ENCODE data around the gene MAPRE2. TPM values are rescaled to one million over a fixed set of nuclear protein-coding genes. Genes with fewer than 3 reads are reported as not detected.

The MAPRE2 gene
- total and polyA plus RNA-seq, 2 of the 13 experiments (the other 11 are each of a cell fraction or from before 2014, with no cell fraction given): 34.5 to 67.9 TPM

DNA sequence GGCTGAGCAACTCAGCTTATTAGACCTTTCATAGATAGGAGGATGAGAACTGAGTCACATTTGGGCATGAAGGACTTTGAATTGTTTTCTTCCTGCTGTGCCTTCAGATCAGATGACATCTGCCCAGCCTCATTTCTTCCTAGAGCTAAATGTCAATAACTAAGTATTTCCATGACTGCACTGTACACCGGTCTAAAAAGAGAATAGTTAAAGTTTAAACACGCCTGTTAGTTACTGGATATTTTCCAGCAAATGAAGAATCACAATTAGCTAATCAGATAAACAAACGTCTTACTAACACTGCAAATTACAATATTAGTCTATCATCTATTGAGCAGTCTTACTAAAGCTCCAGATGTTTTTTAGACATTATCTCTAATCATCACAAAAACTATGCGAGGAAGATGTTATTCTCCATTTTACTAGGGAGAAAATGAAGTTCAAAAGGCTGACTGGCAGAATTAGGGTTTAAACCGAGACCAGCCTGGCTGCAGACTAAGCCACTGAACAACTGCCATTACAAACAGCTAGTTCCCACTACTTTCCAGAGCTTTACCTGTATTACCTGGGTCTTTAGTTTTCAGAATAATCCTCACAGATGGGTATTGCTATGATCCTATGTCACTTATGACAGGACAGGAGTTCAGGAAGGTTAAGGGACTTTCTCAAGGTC is 130.2 kb downstream of the MAPRE2 start (continued):
- TF ChIP-seq, protein P1, sequence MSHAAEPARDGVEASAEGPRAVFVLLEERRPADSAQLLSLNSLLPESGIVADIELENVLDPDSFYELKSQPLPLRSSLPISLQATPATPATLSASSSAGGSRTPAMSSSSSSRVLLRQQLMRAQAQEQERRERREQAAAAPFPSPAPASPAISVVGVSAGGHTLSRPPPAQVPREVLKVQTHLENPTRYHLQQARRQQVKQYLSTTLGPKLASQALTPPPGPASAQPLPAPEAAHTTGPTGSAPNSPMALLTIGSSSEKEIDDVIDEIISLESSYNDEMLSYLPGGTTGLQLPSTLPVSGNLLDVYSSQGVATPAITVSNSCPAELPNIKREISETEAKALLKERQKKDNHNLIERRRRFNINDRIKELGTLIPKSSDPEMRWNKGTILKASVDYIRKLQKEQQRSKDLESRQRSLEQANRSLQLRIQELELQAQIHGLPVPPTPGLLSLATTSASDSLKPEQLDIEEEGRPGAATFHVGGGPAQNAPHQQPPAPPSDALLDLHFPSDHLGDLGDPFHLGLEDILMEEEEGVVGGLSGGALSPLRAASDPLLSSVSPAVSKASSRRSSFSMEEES (CRISPR knock-in tag; IDR thresholded peaks at IDR 0.05): peak; percentile 94
- TF ChIP-seq TBX3 (IDR thresholded peaks at IDR 0.05; ENCODE audit: borderline replicate concordance) (no peak), ZNF577 (CRISPR knock-in tag; IDR thresholded peaks at IDR 0.05; ENCODE audit: borderline replicate concordance, low read depth) (no peak), ZNF816 (CRISPR knock-in tag; IDR thresholded peaks at IDR 0.05; ENCODE audit: borderline replicate concordance) (no peak), HNRNPUL1 (IDR thresholded peaks at IDR 0.05; ENCODE audit: low read depth, low read length) (peak; percentile 64; the same call in 1 of the 2 replicates), FOXP1 (IDR thresholded peaks at IDR 0.05) (no peak), FOXP1 (CRISPR knock-in tag; IDR thresholded peaks at IDR 0.05) (peak; percentile 81), ZFP62 (CRISPR knock-in tag; IDR thresholded peaks at IDR 0.05) (no peak), TARDBP (CRISPR knock-in tag; IDR thresholded peaks at IDR 0.05) (peak; percentile 68; the same call in 1 of the 2 replicates), ZFP36 (IDR thresholded peaks at IDR 0.05; ENCODE audit: borderline replicate concordance, low read depth, low read length, partially characterized antibody) (no peak), ZNF326 (CRISPR knock-in tag; IDR thresholded peaks at IDR 0.05; ENCODE audit: borderline replicate concordance) (no peak), ZNF558 (CRISPR knock-in tag; IDR thresholded peaks at IDR 0.05; ENCODE audit: borderline replicate concordance) (no peak), CHD4 (IDR thresholded peaks at IDR 0.05; ENCODE audit: borderline replicate concordance, low read length) (no peak), SIN3B (IDR thresholded peaks at IDR 0.05; ENCODE audit: low read length) (no peak), ZNF510 (CRISPR knock-in tag; IDR thresholded peaks at IDR 0.05; ENCODE audit: low read depth) (no peak), ZMYM4 (CRISPR knock-in tag; IDR thresholded peaks at IDR 0.05) (no peak; the same call in 1 of the 2 replicates)
- TF ChIP-seq, protein P2, sequence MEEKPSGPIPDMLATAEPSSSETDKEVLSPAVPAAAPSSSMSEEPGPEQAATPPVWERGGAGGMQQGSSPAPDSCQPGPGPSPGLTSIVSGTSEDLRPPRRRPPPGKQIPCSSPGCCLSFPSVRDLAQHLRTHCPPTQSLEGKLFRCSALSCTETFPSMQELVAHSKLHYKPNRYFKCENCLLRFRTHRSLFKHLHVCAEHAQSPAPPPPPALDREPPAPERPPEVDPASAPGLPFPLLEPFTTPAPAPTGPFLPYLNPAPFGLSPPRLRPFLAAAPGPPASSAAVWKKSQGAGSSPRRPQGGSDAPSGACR (CRISPR knock-in tag; IDR thresholded peaks at IDR 0.05): no peak
- TF ChIP-seq, protein P3, sequence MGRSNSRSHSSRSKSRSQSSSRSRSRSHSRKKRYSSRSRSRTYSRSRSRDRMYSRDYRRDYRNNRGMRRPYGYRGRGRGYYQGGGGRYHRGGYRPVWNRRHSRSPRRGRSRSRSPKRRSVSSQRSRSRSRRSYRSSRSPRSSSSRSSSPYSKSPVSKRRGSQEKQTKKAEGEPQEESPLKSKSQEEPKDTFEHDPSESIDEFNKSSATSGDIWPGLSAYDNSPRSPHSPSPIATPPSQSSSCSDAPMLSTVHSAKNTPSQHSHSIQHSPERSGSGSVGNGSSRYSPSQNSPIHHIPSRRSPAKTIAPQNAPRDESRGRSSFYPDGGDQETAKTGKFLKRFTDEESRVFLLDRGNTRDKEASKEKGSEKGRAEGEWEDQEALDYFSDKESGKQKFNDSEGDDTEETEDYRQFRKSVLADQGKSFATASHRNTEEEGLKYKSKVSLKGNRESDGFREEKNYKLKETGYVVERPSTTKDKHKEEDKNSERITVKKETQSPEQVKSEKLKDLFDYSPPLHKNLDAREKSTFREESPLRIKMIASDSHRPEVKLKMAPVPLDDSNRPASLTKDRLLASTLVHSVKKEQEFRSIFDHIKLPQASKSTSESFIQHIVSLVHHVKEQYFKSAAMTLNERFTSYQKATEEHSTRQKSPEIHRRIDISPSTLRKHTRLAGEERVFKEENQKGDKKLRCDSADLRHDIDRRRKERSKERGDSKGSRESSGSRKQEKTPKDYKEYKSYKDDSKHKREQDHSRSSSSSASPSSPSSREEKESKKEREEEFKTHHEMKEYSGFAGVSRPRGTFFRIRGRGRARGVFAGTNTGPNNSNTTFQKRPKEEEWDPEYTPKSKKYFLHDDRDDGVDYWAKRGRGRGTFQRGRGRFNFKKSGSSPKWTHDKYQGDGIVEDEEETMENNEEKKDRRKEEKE (IDR thresholded peaks at IDR 0.05): no peak
- TF ChIP-seq, protein P4, sequence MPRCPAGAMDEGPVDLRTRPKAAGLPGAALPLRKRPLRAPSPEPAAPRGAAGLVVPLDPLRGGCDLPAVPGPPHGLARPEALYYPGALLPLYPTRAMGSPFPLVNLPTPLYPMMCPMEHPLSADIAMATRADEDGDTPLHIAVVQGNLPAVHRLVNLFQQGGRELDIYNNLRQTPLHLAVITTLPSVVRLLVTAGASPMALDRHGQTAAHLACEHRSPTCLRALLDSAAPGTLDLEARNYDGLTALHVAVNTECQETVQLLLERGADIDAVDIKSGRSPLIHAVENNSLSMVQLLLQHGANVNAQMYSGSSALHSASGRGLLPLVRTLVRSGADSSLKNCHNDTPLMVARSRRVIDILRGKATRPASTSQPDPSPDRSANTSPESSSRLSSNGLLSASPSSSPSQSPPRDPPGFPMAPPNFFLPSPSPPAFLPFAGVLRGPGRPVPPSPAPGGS (CRISPR knock-in tag; IDR thresholded peaks at IDR 0.05): no peak
- TF ChIP-seq, protein P5, sequence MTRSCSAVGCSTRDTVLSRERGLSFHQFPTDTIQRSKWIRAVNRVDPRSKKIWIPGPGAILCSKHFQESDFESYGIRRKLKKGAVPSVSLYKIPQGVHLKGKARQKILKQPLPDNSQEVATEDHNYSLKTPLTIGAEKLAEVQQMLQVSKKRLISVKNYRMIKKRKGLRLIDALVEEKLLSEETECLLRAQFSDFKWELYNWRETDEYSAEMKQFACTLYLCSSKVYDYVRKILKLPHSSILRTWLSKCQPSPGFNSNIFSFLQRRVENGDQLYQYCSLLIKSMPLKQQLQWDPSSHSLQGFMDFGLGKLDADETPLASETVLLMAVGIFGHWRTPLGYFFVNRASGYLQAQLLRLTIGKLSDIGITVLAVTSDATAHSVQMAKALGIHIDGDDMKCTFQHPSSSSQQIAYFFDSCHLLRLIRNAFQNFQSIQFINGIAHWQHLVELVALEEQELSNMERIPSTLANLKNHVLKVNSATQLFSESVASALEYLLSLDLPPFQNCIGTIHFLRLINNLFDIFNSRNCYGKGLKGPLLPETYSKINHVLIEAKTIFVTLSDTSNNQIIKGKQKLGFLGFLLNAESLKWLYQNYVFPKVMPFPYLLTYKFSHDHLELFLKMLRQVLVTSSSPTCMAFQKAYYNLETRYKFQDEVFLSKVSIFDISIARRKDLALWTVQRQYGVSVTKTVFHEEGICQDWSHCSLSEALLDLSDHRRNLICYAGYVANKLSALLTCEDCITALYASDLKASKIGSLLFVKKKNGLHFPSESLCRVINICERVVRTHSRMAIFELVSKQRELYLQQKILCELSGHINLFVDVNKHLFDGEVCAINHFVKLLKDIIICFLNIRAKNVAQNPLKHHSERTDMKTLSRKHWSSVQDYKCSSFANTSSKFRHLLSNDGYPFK (CRISPR knock-in tag; IDR thresholded peaks at IDR 0.05; ENCODE audit: borderline replicate concordance): no peak

All from HepG2 (cell line).